ENCODE results near the gene FXYD5.

The FXYD5 gene

DNA sequence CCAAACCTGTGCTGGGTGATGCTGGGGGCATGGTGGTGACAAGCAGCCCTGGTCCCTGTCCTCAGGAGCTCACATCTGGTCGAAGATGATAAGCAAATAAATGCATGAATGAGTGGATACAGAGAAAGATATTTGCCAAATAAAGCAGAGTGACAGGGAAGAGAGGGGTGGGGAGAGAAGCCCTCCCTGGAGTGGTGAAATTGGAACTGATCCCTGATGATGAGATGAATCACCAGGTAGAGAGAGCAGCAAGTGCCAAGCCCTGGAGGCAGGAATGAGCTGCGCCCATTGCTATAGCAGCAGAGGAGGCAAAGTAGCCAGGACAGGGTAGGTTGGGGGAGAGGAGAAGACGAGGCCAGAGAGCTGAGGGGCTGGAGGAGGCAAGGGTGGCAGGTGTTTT lies 13.7 kb downstream of the FXYD5 start:
- TF ChIP-seq CTCF (IDR thresholded peaks at IDR 0.05; ENCODE audit: poor library complexity, severe bottlenecking), result no peak
- ATAC-seq (ENCODE audit: low read depth), result peak; percentile 87
- Histone ChIP-seq H3K27ac (ENCODE audit: poor library complexity, severe bottlenecking) (no peak overlapping the region), H3K27me3 (ENCODE audit: insufficient read depth, poor library complexity, severe bottlenecking) (no peaks in the 10 kb centered on the region), H3K36me3 (ENCODE audit: low read depth) (peaks cover 43% of the 10 kb centered on the region), H3K4me3 (ENCODE audit: severe bottlenecking) (no peak overlapping the region), H3K9me3 (ENCODE audit: severe bottlenecking) (peaks cover 2% of the 10 kb centered on the region), H3K4me1 (ENCODE audit: insufficient read depth, poor library complexity, severe bottlenecking) (peaks cover 10% of the 10 kb centered on the region)
- DNase-seq (ENCODE audit: low spot score), result peak; percentile 63

DNA sequence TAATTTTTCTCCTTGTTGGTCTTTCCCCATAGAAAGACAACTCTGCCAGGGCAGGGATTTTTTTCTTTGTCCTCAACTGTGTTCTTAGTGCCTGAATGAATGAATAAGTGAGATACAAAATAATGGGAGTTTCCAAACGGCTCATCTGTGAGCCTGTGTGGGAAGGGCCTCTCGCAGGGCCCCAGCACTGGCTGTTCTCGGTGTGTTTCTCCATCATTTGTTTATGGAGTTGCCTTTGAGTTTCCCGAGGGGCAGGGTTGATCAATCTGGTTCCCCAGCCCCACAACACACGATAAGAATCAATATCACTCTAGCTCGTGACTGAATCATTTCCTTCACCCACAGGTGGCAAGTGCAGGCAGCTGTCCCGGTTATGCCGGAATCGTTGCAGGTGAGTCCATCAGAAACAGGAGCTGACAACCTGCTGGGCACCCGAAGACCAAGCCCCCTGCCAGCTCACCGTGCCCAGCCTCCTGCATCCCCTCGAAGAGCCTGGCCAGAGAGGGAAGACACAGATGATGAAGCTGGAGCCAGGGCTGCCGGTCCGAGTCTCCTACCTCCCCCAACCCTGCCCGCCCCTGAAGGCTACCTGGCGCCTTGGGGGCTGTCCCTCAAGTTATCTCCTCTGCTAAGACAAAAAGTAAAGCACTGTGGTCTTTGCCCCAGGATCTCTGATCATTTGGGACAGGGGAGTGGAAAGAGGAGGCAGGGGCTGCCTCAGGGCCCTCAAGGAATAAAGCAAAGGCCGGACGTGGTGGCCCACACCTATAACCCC lies 14.9 kb downstream of the FXYD5 start:
- TF ChIP-seq CTCF (IDR thresholded peaks at IDR 0.05; ENCODE audit: poor library complexity, severe bottlenecking), result no peak
- peaks cover 10% of the 10 kb centered on the region for H3K4me1 ChIP-seq (ENCODE audit: insufficient read depth, poor library complexity, severe bottlenecking)
- H3K9me3 ChIP-seq (ENCODE audit: severe bottlenecking), result no peaks in the 10 kb centered on the region
- no peak overlapping the region for H3K4me3 ChIP-seq (ENCODE audit: severe bottlenecking)
- H3K27ac ChIP-seq (ENCODE audit: poor library complexity, severe bottlenecking), result no peak overlapping the region
- ATAC-seq (ENCODE audit: low read depth) (no peak), DNase-seq (ENCODE audit: low spot score) (peak; percentile 37)
- H3K36me3 ChIP-seq (ENCODE audit: low read depth), result peaks cover 32% of the 10 kb centered on the region
- no peaks in the 10 kb centered on the region for H3K27me3 ChIP-seq (ENCODE audit: insufficient read depth, poor library complexity, severe bottlenecking)

GRCh38 chr19:35170359-35171061 lies 16.0 kb downstream of the FXYD5 start:
- ATAC-seq (ENCODE audit: low read depth) (no peak), DNase-seq (ENCODE audit: low spot score) (peak; percentile 38)
- Histone ChIP-seq H3K4me3 (ENCODE audit: severe bottlenecking) (no peak overlapping the region), H3K9me3 (ENCODE audit: severe bottlenecking) (no peaks in the 10 kb centered on the region), H3K27me3 (ENCODE audit: insufficient read depth, poor library complexity, severe bottlenecking) (no peaks in the 10 kb centered on the region), H3K4me1 (ENCODE audit: insufficient read depth, poor library complexity, severe bottlenecking) (peaks cover 10% of the 10 kb centered on the region), H3K36me3 (ENCODE audit: low read depth) (peaks cover 21% of the 10 kb centered on the region), H3K27ac (ENCODE audit: poor library complexity, severe bottlenecking) (no peak overlapping the region)
- no peak for TF ChIP-seq CTCF (IDR thresholded peaks at IDR 0.05; ENCODE audit: poor library complexity, severe bottlenecking)

- ATAC-seq (ENCODE audit: low read depth) (no peak), DNase-seq (ENCODE audit: low spot score) (no peak)
- Histone ChIP-seq H3K27me3 (ENCODE audit: insufficient read depth, poor library complexity, severe bottlenecking) (no peaks in the 10 kb centered on the region), H3K36me3 (ENCODE audit: low read depth) (peaks cover 8% of the 10 kb centered on the region), H3K9me3 (ENCODE audit: severe bottlenecking) (no peaks in the 10 kb centered on the region), H3K27ac (ENCODE audit: poor library complexity, severe bottlenecking) (no peak overlapping the region), H3K4me1 (ENCODE audit: insufficient read depth, poor library complexity, severe bottlenecking) (peaks cover 10% of the 10 kb centered on the region), H3K4me3 (ENCODE audit: severe bottlenecking) (no peak overlapping the region)
- TF ChIP-seq CTCF (IDR thresholded peaks at IDR 0.05; ENCODE audit: poor library complexity, severe bottlenecking), result no peak
Measured at GRCh38 chr19:35171730-35172129, 17.2 kb downstream of the FXYD5 start.

- no peak for ATAC-seq (ENCODE audit: low read depth)
- Histone ChIP-seq H3K4me3 (ENCODE audit: severe bottlenecking) (no peak overlapping the region), H3K9me3 (ENCODE audit: severe bottlenecking) (no peaks in the 10 kb centered on the region), H3K4me1 (ENCODE audit: insufficient read depth, poor library complexity, severe bottlenecking) (peaks cover 2% of the 10 kb centered on the region), H3K27me3 (ENCODE audit: insufficient read depth, poor library complexity, severe bottlenecking) (no peaks in the 10 kb centered on the region), H3K27ac (ENCODE audit: poor library complexity, severe bottlenecking) (no peak overlapping the region), H3K36me3 (ENCODE audit: low read depth) (peaks cover 5% of the 10 kb centered on the region)
- TF ChIP-seq CTCF (IDR thresholded peaks at IDR 0.05; ENCODE audit: poor library complexity, severe bottlenecking), result no peak
- DNase-seq (ENCODE audit: low spot score), result no peak
Measured at GRCh38 chr19:35174226-35174625, 19.7 kb downstream of the FXYD5 start.

All from RWPE2 (cell line).